CD4-positive, CD25-positive, alpha-beta regulatory T cell (primary cell): ENCODE measurements around the gene RDH13. TPM values are rescaled to one million over a fixed set of nuclear protein-coding genes. Genes with fewer than 3 reads are reported as not detected.
A peak's percentile ranks its signal among the peaks of the same experiment; 100 is the strongest.
"Not testable (repeated sequence)": the region's sequence is repeated elsewhere in the genome, so short reads cannot be mapped to it uniquely, and the experiment has no call there.

Experiments used
- ATAC-seq, 2 donors: fragments of 150-1000 bp; cut with Tn5 transposase; one replicate each; pipeline ENCODE4 v1.10.0; 2021; ENCODE audit warnings: low read depth in 2 of 2, moderate number of reproducible peaks in 2 of 2, moderate library complexity in 1 of 2
- DNase-seq, 3 donors: peaks; one replicate each; pipeline versions ENCODE4 v3.0.0 to v3.0.0-alpha.2; 2012 to 2022; ENCODE audit warnings: mixed read lengths in 1 of 3
- H3K27ac ChIP-seq: one replicate; pipeline ENCODE4 v1.7.0; 2013; ENCODE audit warnings: mild to moderate bottlenecking, low read length; ENCODE audit not compliant: insufficient read depth, poor library complexity, severe bottlenecking
- H3K27me3 ChIP-seq: one replicate; pipeline ENCODE4 v1.7.0; 2013; ENCODE audit warnings: low read length; ENCODE audit not compliant: control insufficient read depth, insufficient read depth
- H3K36me3 ChIP-seq: one replicate; pipeline ENCODE4 v1.7.0; 2013; ENCODE audit warnings: mild to moderate bottlenecking, low read length, moderate library complexity; ENCODE audit not compliant: control insufficient read depth, insufficient read depth
- H3K4me1 ChIP-seq: 2 replicates; pipeline ENCODE4 v1.7.0; 2013; ENCODE audit warnings: mild to moderate bottlenecking, low read length; ENCODE audit not compliant: insufficient read depth, control insufficient read depth, poor library complexity, severe bottlenecking
- H3K4me3 ChIP-seq: one replicate; pipeline ENCODE4 v1.7.0; 2013; ENCODE audit warnings: low read depth, mild to moderate bottlenecking, low read length, moderate library complexity
- H3K9me3 ChIP-seq, 2 experiments: 1 replicate in 1 of 2; 2 replicates in 1 of 2; pipeline ENCODE4 v1.7.0; 2013; ENCODE audit warnings: low read length in 2 of 2, mild to moderate bottlenecking in 1 of 2, moderate library complexity in 1 of 2; ENCODE audit not compliant: control insufficient read depth in 2 of 2
- H3K27ac Mint-ChIP-seq, 3 donors: one replicate each; pipeline ENCODE4 v1.8.0; 2020 to 2022; ENCODE audit warnings: mild to moderate bottlenecking in 3 of 3, mixed read lengths in 3 of 3, moderate library complexity in 2 of 3
- H3K27me3 Mint-ChIP-seq: one replicate; pipeline ENCODE4 v1.8.0; 2022; ENCODE audit warnings: mild to moderate bottlenecking, mixed read lengths
- H3K36me3 Mint-ChIP-seq: one replicate; pipeline ENCODE4 v1.8.0; 2020; ENCODE audit warnings: mixed read lengths
- H3K4me1 Mint-ChIP-seq, 4 donors: one replicate each; pipeline ENCODE4 v1.8.0; 2020 to 2022; ENCODE audit warnings: mixed read lengths in 4 of 4, mild to moderate bottlenecking in 1 of 4
- H3K4me3 Mint-ChIP-seq, 4 donors: one replicate each; pipeline ENCODE4 v1.8.0; 2020 to 2022; ENCODE audit warnings: mild to moderate bottlenecking in 4 of 4, mixed read lengths in 4 of 4, moderate library complexity in 3 of 4
- H3K9me3 Mint-ChIP-seq, 7 donors: one replicate each; pipeline ENCODE4 v1.8.0; 2020 to 2022; ENCODE audit warnings: mixed read lengths in 7 of 7, mild to moderate bottlenecking in 3 of 7, moderate library complexity in 2 of 7
- polyA plus RNA-seq, 4 donors: library from polyadenylated mRNA; unstranded; fragments of 300-500 nt; fragmentation: Illumina TruSeq; gene quantifications; one replicate each; pipeline ENCODE4 v1.2.3, GENCODE V29; 2021
- total RNA-seq: library from RNA; stranded (reverse); gene quantifications from one replicate; pipeline ENCODE4 v1.2.3, GENCODE V29; 2022

RDH13 gene
- total and polyA plus RNA-seq, 5 donors from 2014 or later = 9.1 to 16.1 (median 14.1) TPM

DNA sequence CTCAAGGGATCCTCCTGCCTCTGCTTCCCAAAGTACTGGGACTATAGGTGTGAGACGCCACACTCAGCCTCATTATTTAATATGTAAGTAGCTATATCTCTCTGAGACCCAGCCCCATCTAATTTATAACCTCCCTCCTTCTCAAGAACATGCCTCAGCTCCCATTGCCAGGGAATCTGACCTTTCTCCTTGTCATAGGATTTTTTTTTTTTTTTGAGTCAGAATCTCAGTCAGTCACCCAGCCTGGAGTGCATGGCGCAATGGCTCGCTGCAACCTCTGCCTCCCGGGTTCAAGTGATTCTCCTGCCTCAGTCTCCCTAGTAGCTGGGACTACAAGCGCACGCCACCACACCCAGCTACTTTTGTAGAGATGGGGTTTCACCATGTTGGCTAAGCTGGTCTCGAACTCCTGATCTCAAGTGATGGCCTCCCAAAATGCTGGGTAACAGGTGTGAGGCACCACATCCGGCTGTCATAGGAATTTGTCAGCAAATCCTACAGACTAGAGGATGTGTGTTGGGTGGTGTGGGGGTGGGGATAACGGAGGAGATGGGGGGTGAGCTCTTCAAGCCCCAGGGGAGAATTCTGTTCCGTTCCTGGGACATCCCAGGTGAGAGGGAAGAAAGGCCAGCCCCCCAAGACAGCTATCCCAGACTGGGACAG lies 7.6 kb upstream of the RDH13 start:
- H3K36me3 Mint-ChIP-seq = no peaks in the 10 kb centered on the region
- DNase-seq (peak in 1 of 3 donors; percentile 44), ATAC-seq (no peak)
- no peak overlapping the region for H3K27ac Mint-ChIP-seq
- no peak overlapping the region for H3K4me3 Mint-ChIP-seq
- peaks cover 80% of the 10 kb centered on the region for H3K27me3 Mint-ChIP-seq
- H3K27me3 ChIP-seq = peaks cover 17% of the 10 kb centered on the region
- peaks cover 6 to 23% (median 9%) of the 10 kb centered on the region in 4 donors for H3K4me1 Mint-ChIP-seq
- peaks cover 3 to 8% of the 10 kb centered on the region in 2 experiments for H3K9me3 ChIP-seq
- peaks cover 8% of the 10 kb centered on the region for H3K4me1 ChIP-seq
- H3K4me3 ChIP-seq = no peak overlapping the region
- no peak overlapping the region for H3K27ac ChIP-seq
- H3K36me3 ChIP-seq = no peaks in the 10 kb centered on the region
- peaks cover 0 to 6% (median 2%) of the 10 kb centered on the region in 7 donors for H3K9me3 Mint-ChIP-seq

DNA sequence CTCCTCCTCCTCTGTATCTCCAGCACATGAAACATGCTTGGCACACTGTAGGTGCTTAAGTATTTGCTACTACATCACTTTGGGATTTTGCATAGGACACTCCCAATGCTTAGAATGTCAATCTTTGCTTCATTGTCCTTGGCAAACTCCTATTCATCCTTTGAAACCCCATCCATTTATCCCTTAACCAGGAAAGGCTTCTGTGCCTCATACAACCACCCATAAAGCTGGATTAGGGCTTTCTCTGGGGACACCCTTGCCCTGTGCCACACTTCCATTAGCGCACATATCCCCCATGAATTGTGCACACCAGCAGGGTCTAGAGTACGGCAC lies 6.9 kb upstream of the RDH13 start:
- H3K27me3 ChIP-seq = peaks cover 17% of the 10 kb centered on the region
- H3K4me1 ChIP-seq = peaks cover 8% of the 10 kb centered on the region
- H3K27ac Mint-ChIP-seq = peak overlapping the region in 1 of 3 donors; percentile 6
- H3K4me3 ChIP-seq = no peak overlapping the region
- ATAC-seq (no peak), DNase-seq (no peak)
- peak overlapping the region in 3 of 4 donors; percentile 40 to 81 (median 53) for H3K4me3 Mint-ChIP-seq
- H3K9me3 ChIP-seq = peaks cover 3 to 8% of the 10 kb centered on the region in 2 experiments
- H3K36me3 Mint-ChIP-seq = no peaks in the 10 kb centered on the region
- H3K36me3 ChIP-seq = no peaks in the 10 kb centered on the region
- H3K9me3 Mint-ChIP-seq = peaks cover 0 to 6% (median 2%) of the 10 kb centered on the region in 7 donors
- H3K27me3 Mint-ChIP-seq = peaks cover 73% of the 10 kb centered on the region
- H3K4me1 Mint-ChIP-seq = peaks cover 6 to 23% (median 9%) of the 10 kb centered on the region in 4 donors
- no peak overlapping the region for H3K27ac ChIP-seq

DNA sequence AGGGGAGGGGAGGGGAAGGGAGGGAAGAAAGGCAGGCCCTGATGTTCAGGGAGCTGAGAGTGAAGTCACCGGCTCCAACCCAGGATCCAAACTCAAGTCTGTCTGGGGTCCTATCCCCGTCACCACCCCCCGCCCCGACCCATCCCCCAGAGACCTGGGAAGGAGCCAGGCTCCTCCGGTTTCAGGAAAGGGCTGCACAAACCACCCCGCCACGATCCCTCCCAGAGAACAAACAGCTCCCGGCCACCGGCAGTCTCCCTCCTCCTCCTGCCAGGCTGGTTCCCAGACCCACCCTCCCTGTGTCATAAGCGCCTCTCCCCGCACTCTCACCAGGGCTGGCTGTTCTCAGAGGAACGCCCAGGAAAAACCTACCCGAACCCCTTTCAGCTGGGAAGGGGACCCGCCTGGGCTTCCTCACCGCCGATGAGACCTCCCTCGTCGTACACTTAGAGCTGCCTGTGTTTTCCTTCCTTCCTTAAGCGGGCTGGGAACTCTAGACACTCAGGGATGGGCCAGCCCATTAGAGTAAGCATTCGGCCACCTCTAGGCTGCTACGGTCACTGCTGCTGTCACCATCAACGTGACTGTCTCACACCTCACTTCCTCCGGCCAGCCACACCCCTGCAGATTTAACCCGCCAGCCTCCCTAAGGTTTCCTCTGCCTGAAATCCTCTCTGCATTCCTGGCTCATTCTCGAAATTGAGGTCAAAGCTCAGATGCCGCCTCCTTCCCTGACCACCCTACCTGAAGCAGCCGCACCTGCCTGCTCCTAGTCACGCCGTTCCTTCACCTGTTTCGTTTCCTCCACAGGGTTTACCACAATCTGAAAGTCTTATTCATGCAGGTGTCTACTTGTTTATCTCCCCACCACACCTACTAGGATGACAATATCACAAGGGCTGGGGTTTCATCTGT lies 6.3 kb upstream of the RDH13 start:
- Mint-ChIP-seq H3K9me3 (peaks cover 0 to 6% (median 2%) of the 10 kb centered on the region in 7 donors), H3K27ac (peak overlapping the region; percentile 6 to 33 (median 16)), H3K27me3 (peaks cover 73% of the 10 kb centered on the region), H3K4me1 (peaks cover 6 to 23% (median 9%) of the 10 kb centered on the region in 4 donors), H3K36me3 (no peaks in the 10 kb centered on the region), H3K4me3 (peak overlapping the region in 3 of 4 donors; percentile 40 to 81 (median 53))
- DNase-seq = peak in 1 of 3 donors; percentile 56
- Histone ChIP-seq H3K27me3 (peaks cover 17% of the 10 kb centered on the region), H3K36me3 (no peaks in the 10 kb centered on the region), H3K4me3 (no peak overlapping the region), H3K4me1 (peaks cover 8% of the 10 kb centered on the region), H3K9me3 (peaks cover 3 to 8% of the 10 kb centered on the region in 2 experiments), H3K27ac (no peak overlapping the region)
- ATAC-seq = peak in 1 of 2 donors; percentile 61

DNA sequence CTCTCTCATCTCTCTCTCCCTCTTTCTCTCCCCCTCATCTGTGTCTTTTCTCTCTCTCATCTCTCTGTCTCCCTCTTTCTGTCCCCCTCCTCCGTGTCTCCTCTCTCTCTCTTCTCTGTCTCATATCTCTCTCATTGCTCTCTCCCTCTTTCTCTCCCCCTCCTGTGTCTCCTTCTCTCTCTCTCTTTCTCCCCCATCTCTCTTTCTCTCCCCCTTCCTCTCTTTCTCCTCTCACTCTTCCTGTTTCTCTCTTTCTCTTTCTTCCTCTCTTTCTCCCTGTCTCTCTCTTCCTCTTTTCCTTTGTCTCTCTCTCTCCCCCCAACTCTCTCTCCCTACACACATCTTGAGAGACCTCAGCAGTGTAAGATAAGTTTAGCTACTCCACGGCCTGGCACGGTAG lies 4.9 kb upstream of the RDH13 start:
- H3K27me3 Mint-ChIP-seq = peaks cover 71% of the 10 kb centered on the region
- peaks cover 0 to 6% (median 1%) of the 10 kb centered on the region in 7 donors for H3K9me3 Mint-ChIP-seq
- Histone ChIP-seq H3K27me3 (peaks cover 17% of the 10 kb centered on the region), H3K27ac (no peak overlapping the region), H3K9me3 (peaks cover 3 to 8% of the 10 kb centered on the region in 2 experiments), H3K4me3 (no peak overlapping the region), H3K4me1 (peaks cover 8% of the 10 kb centered on the region), H3K36me3 (no peaks in the 10 kb centered on the region)
- ATAC-seq (no peak), DNase-seq (no peak)
- H3K36me3 Mint-ChIP-seq = no peaks in the 10 kb centered on the region
- peak overlapping the region in 1 of 3 donors; percentile 53 for H3K27ac Mint-ChIP-seq
- H3K4me3 Mint-ChIP-seq = peak overlapping the region in 1 of 4 donors; percentile 52
- peaks cover 6 to 28% (median 9%) of the 10 kb centered on the region in 4 donors for H3K4me1 Mint-ChIP-seq

DNA sequence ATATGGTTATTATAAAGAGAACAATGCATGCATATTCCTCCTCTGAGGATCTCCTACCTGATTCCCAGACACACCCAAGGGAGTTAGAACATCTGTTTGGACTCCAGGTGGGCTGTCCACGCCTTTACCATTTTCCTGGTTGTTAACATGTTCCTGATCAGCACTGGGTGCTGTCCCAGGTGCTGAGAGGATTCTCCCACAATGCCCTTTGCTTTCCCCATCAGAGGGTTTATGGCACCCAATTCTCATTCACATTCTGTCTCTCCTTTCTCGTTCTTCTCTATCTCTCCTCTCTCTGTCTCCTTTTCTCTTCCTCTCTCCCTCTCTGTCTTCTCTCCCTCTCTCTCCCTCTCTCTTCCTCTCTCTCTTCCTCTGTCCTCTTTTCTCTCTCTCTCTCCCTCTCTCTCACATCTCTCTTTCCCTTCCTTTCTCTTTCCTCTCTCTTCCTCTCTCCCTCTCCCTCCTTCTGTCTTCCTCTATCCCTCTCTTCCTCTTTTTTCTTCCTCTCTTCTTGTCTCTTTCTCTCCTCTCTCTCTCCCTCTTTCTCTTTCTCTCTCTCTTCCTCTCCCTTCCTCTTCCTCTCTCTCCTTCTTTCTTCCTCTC lies 3.3 kb upstream of the RDH13 start:
- Mint-ChIP-seq H3K4me3 (no peak overlapping the region), H3K9me3 (peaks cover 0 to 5% (median 1%) of the 10 kb centered on the region in 7 donors), H3K27ac (peak overlapping the region in 1 of 3 donors; percentile 83), H3K27me3 (peaks cover 55% of the 10 kb centered on the region), H3K4me1 (peaks cover 6 to 41% (median 14%) of the 10 kb centered on the region in 4 donors), H3K36me3 (no peaks in the 10 kb centered on the region)
- ATAC-seq (no peak), DNase-seq (no peak)
- Histone ChIP-seq H3K4me1 (peaks cover 21% of the 10 kb centered on the region), H3K27me3 (peaks cover 17% of the 10 kb centered on the region), H3K9me3 (peaks cover 3 to 8% of the 10 kb centered on the region in 2 experiments), H3K4me3 (no peak overlapping the region), H3K27ac (no peak overlapping the region), H3K36me3 (no peaks in the 10 kb centered on the region)

DNA sequence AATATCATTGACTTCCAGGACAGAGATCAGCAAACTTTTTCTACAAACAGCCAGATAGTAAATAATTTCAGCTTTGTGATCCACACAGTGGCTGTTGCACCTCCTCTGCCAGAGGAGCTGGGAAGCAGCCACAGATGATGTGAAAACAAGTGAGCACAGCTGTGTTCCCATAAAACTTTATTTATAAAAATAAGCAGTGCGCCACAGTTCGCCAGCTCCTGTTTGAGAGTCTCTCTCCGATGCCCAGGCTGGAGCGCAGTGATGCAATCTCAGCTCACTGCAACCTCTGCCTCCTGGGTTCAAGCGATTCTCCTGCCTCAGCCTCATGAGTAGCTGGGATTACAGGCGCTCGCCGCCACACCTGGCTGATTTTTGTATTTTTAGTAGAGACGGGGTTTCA lies 2.6 kb upstream of the RDH13 start:
- peaks cover 17% of the 10 kb centered on the region for H3K27me3 ChIP-seq
- H3K36me3 ChIP-seq, H3K36me3 Mint-ChIP-seq, H3K9me3 Mint-ChIP-seq, H3K4me3 Mint-ChIP-seq, H3K27ac ChIP-seq, H3K9me3 ChIP-seq, ATAC-seq, H3K27ac Mint-ChIP-seq, DNase-seq, H3K4me3 ChIP-seq: not testable (repeated sequence)
- peaks cover 53% of the 10 kb centered on the region for H3K27me3 Mint-ChIP-seq
- H3K4me1 Mint-ChIP-seq = peaks cover 6 to 43% (median 16%) of the 10 kb centered on the region in 4 donors
- H3K4me1 ChIP-seq = peaks cover 24% of the 10 kb centered on the region

DNA sequence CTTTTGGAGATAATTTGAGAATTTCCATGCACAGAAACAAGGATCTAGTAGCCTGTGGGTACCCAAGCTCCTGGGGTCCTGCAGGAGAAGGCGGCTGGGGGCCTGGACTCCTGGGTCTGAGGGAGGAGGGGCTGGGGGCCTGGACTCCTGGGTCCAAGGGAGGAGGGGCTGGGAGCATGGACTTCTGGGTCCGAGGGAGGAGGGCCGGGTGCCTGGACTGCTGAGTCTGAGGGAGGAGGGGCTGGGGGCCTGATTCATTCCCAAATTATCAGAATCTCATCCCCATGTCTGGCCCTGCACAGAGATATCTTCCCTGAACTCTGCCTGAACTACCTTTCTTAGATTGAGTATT lies 520 bp upstream of the RDH13 start:
- no peak overlapping the region for H3K27ac ChIP-seq
- H3K27ac Mint-ChIP-seq = peak overlapping the region in 2 of 3 donors; percentile 84 to 86
- H3K4me1 Mint-ChIP-seq = peaks cover 0 to 42% (median 11%) of the 10 kb centered on the region in 4 donors
- peaks cover 12% of the 10 kb centered on the region for H3K36me3 Mint-ChIP-seq
- DNase-seq (no peak), ATAC-seq (no peak)
- peaks cover 39% of the 10 kb centered on the region for H3K27me3 Mint-ChIP-seq
- H3K4me3 Mint-ChIP-seq = peak overlapping the region; percentile 76 to 90 (median 84)
- H3K4me1 ChIP-seq = peaks cover 16% of the 10 kb centered on the region
- H3K27me3 ChIP-seq = peaks cover 12% of the 10 kb centered on the region
- peaks cover 4% of the 10 kb centered on the region for H3K36me3 ChIP-seq
- H3K9me3 ChIP-seq = no peaks in the 10 kb centered on the region
- peak overlapping the region; percentile 30 for H3K4me3 ChIP-seq
- peaks cover 0 to 5% (median 0%) of the 10 kb centered on the region in 7 donors for H3K9me3 Mint-ChIP-seq
